Fibroblast of lung (primary cell): ENCODE data around the gene SLC25A25.

Source experiments
- EZH2 ChIP-seq: IDR thresholded peaks from 2 replicates; pipeline ENCODE4 v1.5.1; 2012; ENCODE audit warnings: low read length, control low read depth, mild to moderate bottlenecking; ENCODE audit errors: missing control alignments
- TF ChIP-seq, protein P1 (sequence below), 2 donors: IDR thresholded peaks in 1 of 2; conservative IDR thresholded peaks in 1 of 2; 1 replicate in 1 of 2; 2 replicates in 1 of 2; pipeline ENCODE4 v1.5.1; 2011 to 2012; ENCODE audit warnings: low read length in 2 of 2, control low read depth in 1 of 2, inconsistent platforms in 1 of 2, low read depth in 1 of 2, mild to moderate bottlenecking in 1 of 2

GRCh38 chr9:128149951-128150593 is 82.0 kb downstream of the SLC25A25 start:
- TF ChIP-seq, protein P1, sequence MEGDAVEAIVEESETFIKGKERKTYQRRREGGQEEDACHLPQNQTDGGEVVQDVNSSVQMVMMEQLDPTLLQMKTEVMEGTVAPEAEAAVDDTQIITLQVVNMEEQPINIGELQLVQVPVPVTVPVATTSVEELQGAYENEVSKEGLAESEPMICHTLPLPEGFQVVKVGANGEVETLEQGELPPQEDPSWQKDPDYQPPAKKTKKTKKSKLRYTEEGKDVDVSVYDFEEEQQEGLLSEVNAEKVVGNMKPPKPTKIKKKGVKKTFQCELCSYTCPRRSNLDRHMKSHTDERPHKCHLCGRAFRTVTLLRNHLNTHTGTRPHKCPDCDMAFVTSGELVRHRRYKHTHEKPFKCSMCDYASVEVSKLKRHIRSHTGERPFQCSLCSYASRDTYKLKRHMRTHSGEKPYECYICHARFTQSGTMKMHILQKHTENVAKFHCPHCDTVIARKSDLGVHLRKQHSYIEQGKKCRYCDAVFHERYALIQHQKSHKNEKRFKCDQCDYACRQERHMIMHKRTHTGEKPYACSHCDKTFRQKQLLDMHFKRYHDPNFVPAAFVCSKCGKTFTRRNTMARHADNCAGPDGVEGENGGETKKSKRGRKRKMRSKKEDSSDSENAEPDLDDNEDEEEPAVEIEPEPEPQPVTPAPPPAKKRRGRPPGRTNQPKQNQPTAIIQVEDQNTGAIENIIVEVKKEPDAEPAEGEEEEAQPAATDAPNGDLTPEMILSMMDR (conservative IDR thresholded peaks at IDR 0.05 in 1 of 2, IDR thresholded peaks at IDR 0.05 in 1 of 2; ENCODE audit: low read depth in 1 of 2, low read length in 2 of 2) = no peak
- no peak for TF ChIP-seq EZH2
